Measurements from ENCODE around the gene REN.

REN gene

DNA sequence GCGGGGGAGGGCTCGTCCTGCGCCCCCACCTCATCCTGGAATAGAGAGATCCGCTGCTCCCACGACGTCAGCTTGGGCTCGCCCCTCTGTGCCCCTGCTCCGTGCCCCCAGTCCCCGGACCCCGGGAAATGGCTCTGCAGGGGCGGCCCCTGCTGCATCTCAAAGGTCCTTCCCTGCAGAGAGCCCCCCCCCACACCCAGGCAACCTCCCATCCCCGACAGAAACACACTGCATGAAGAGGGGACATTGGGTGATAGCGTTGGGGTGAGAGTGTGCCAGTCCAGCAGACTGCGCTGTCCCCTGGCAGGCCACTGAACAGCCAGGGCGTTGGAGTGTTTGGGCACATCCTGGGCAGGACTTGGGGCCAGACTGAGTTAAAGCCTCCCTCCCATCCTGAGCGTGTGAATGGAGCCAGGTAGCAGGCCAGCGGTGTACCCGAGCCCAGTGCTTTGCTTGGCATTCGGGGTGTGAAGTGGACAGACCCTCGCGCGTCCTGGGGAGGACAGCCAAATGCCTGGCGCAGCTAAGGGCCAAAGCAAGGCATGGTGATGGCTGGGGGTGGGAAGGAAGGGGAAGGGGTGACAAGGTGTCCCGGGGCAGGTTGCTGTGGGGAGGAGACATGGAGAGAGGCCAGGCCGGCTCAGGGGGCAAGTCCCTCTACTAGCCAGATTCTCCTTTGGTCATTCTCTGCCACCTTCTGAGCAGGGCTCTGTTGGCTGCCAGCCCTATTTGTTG, 13.7 kb downstream of the REN start:
- DNase-seq: no peak

DNA sequence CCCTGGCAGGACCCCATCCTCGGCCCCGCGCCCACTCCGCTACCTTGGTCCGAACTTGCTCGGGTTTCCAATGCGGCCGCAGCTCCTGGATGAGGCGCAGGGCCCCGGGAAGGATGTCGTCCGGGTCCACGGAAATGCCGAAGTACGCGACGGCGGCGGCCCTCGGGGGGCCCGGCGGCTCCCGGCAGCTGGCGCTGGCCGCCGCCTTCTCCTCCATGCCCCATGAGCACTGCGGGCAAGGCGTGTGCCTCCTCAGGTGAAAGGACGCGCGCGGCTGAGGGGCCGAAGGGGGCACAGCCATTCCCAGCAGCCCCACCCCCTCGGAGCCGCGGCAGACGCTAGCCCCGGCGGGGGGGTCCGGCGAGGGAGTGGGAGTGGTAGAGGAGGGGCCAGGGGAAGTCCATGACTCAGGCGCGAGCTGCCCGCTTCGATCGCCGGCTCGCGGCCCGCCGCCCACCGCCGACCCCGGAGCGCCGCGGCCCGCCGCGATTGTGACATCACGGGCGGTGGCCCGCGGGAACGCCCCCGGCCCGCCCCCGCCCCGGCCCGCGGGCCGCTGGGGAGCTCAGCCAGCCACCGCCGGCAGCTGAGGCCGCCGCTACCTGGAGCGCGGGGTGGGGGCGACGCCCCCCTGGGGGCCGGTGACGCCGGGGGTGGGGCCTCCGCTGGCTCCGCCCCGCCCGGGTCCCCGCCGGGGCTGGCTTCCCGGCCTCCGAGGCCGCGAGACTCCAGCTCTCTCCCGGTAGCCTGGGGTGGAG, 14.4 kb downstream of the REN start, which contains the start of gene ETNK2:
Gene ETNK2, minus strand, starts transcription at position 493 of the 758 bp plus-strand sequence. Its CDS starts 192 bp downstream, at position 301.
- DNase-seq: peak in 4 of 14 donors; percentile 15 to 69 (median 49)

DNA sequence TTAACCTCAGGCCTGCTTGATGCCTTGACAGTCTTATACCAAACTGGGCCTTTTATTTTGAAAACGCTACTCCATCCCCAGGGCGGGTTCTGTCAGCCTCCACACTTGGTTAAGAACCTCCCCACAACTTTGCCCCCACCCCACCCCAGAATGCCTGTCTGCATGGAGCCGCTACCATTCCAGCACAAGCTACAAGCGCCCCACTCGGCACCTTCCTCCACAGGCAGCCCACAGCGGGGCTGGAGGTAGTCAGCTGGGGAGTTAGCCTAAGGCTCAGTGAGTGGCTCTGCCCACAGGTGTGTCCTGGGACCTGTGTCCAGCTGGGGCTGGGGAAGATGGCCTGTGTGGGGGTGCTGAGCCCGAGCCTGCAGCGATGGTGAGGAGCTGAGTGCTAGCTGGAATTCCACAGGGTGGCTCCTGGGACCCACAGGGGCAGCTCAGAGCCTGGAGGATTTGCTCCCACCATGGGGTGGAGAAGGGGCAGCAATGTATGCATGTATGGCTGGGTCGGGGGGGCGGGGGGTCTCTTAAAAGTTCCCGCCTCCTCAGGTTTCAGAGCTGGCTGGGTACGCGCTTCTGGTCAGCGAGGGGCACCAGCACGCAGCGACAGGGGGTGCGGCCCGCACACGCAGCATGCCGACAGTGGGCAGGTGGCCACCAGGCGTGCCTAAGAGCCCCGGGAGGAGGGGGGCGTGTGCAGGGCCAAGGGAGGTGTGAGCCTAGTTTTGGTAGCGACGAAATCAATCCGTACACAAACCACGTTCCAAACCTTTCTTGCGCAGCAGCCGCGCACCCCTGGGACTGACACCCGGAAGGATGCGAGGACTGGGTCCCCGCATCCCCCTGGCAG, 15.2 kb downstream of the REN start:
- no peak for DNase-seq

DNA sequence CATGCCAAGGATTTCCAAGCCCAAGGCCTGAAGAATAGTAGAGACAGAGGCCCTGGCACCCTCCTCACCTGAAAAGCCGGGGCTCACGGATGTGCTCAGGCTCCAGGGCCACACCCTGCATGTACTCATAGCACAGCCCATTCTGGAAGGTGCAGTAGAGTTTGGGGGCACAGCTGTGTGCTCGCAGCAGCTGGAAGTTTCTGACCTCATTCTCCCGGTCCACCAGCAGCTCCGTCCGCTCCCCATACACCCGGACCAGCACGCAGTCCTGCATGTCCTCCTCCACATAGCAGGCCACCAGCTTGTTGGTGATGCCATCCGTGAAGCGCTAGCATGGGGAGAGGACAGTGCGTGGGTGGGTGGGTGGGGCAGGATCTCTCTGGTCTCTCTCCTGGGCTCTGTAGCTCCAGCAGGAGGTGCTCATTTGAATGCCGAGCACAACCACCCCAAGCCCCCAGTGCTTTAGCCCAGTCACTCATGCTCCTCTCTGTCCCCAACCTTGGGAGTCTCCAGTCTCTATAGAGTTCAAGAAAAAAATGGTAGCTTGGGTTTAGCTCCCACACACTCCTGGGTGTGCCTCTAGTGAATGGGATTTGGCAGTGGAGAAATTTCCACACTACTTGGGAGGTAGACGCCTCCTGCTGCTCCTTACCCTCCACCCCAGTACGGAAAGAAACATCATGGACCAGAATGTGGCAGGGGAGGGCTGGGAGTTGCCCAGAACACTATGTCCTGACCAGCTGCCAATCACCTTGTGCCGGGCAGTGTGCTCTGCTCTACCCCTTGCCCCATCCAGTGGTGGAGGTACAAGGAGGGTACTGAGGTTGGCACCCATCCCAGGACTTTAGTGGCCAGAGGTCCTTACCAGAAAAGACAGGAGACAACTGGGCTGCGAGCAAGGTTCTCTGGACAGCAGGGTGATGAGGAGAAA, 16.2 kb downstream of the REN start:
- no peak for DNase-seq

DNA sequence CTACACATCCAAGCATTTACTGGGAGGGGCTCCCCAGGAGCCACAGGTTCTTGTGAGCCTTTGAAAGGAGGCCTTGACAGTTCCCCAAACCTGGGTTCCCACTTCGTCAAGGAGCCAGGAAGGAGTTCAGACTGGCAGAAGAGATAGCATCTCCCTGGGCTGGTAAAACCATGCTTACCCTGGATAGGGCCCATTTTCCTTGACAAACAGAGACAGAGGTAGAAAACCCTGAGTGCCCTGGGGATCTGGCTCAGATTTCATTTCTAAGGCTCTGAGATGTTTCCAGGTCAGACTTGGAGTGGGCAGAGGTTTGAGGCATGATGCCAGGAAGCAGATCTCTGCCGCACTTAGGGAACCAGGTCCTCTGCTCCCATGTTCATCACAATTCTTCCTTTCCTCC, 17.0 kb downstream of the REN start:
- DNase-seq: no peak

DNA sequence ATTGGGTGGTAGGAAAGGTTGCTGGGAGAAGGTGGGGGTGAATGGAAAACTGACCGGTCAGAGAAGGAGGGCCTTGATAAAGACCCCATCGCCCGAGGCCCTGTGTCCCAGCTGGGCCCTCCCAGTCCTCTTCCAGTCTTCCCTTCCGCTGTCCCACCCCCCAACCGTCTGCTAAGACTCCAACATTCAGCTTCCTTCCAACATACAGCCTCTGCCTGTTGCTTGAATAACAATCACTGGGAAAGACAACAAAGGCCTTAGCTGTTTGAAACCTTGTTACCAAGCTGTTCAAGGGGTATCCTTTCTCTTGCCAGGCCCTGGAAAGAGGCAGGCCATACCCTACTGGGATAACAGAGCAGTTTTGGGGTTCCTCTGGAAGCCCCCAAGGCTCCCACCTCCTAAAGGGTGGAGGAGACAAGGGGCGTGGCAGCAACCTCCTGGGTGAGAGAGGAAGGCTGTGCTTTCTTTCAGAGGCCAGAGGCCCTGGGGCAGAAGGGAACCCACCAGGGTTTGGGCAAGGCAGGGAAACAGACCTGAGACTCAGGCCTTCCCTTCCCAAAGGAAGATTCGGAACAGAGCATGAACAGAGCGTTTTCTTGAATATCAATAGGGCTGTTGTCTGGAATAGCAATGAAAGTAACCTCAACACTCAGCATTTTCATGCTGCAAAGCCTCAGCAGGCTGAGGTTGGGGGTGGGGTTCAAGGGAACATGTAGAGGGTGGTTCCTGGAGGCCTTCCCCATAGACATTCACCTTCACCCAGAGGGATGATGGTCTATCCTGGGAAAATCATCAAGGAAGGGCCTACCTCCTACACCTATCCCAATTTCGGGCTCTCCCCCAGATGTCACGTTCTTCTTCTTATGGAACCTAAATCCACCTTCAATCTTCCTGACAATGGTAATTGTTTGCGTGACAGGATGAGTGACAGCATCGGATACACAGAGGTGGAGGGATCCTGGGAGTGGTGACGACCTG, 18.4 kb downstream of the REN start:
- no peak for DNase-seq

DNA sequence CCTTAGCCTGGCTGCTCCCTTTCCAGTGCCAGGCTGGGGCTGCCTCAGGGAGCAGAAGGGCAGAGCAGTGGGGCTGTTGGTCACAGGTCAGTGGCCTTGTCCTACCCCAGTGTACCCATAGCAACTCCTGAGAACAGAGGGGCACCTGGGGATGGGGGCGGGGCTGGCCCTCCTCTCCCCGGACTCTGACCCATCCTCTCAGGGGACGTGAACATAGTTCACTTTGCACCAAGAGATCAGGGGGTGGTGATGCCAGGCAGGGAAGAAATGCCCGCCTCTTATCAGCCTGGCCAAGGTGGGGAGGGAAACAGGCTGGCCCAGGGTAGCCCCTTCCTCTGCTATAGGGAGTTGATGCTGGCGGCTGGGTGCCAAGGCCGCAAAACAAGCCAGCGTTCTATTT, 19.2 kb downstream of the REN start:
- no peak for DNase-seq

DNA sequence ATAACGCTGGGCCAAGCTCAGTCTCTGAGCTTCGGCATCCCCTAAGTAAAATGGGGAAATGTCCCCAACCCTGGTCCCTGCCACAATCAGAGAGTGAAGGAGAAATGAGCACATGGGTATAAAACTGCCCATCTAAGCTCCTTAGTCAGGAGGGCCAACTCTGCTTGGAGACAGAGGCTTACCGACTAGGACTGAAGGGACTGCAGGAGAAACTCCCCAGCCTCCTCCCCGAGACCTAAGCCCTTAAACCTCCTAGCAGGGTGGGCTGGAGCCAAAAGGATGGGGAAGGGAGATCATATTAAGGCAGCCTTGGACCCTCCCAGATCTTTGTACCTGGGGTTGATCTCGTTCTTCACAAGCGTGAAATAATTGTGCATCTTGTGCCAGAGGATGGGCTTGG, 19.8 kb downstream of the REN start:
- DNase-seq: no peak

DNA sequence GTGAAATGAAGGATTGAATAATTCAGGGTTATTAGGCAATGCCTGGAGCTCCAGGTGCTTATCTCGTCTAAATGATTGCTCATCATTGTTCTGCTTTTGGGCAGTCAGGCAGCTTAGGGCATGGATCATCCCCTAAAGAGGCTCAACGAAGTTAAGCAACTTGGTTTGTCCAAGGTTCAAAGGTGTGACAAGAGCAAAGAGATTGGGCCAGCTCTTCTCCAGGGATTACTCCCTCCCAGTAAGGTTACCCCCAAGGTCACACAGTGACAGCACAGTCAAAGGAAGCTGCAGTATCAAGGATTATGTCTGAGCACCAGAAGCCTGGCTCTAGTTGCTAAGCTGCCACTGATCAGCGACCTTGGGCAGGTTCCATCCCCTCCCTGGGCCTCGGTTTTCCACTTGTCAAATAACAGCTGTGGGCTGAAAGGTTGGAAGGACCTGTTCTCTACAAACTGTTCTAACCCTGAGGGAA, 21.1 kb downstream of the REN start:
- DNase-seq: no peak

DNA sequence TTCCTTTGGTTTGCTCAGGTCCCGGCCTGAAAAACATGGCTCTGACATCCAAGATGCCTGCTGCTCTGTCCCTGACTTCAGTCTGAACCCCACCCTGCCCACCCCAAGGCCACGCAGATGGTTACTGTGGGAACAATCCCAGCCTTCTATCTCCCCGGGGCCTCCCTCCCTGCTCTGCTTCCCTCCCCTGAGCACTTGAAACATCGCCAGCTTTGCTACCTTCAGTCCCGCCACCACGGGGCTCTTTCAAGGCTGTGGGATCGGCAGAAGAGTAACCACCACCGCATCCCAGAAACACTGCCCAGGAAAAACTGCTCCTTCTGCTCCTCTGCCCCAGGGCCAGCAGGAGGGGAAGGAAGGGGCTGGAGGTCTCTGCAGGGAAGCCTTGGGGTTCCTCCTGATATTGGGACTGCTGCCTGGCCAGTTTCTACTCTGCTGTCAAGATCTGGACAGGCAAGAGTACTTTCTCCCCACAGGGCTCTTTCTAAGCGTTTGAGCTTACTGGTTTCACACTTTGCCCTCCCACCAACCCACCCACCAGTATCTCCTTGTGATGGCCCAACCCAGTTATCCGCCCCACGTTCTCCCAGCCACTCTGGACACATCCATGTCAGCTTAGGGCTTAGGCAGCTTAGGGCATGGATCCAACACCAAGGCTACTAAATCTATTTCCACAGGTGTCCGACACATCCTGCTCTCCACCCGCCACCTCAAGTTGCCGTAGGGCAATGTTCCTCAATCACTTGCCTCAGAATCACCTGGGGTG, 22.7 kb downstream of the REN start:
- no peak for DNase-seq

DNA sequence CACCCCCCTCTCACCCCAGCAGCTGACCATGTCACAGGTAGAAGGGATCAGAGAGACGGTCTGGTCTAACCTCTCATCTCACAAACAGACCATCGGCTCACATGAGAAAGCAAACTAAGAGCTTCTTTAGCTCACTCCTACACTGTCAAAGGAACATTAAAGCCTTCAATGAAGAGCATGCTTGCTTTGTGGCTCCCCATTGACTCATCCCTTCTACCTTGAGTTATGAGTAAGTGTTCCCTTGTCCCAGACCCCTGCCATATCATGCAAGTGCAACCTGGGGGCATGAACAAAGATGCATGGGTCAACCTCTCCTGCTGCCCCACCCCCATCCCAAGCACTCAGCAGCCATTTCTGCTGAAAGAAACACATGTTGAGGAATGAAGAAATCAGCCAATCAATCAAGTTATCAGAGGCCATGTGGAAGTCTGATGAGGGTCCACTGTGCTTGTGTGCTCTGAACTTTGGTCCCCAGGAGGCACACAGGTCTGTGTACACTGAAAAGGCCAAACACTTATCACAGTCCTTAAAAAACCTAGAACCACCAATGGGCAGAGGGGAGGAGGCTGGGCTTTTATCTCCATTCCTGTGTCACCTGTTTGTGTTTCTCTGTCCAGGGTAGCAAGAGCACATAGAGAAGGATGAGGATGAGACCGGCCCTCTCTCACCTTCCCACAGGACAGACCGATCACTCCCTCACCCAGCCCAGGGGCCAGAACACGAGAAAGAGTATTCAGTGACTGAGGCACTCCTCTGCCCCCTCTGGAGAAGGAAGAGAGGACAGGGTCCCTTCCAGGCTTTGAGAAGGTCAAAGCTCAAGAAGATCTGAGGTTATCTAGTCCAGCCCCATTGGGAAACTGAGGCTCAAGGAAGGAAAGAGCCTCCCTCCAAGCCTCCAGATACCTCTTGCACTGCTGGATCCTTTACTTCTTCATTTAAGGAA, 23.8 kb downstream of the REN start:
- no peak for DNase-seq

DNA sequence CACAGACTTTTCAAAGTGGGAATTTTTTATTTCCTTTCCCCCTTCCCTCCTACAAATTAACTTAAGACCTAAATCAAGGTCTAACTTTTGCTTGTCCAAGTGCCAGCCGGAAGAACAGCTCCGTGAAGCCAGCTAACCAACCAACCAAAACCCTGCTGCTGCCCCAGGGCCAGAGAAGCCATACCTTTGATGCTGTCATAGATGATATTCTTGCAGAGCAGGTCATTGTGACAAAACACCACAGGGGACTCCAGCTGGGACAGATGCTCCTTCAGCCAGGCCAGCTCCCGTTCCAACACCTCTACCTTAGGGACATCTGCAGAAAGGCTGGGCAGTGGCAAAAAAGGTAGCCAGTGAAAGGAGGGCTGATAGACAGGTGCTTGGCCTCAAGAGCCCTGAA, 25.0 kb downstream of the REN start:
- DNase-seq: no peak

DNA sequence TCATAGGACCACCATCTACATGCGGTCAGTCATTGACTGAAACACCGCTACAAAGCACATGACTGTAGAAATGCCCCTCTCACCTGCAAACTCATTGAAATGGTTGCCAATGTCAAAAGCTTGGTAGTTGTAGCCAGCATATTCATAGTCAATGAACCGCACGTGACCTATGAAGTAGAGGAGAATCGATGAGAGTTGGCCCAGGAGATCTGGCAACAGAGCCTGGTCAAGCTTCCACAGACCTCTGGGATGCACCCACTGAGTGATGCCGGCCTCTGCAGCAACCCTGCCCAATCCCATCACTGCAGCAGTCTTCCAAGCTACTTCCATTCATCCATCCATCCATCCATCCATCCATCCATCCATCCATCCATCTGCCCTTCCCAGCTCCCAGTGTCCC, 26.2 kb downstream of the REN start:
- no peak for DNase-seq

DNA sequence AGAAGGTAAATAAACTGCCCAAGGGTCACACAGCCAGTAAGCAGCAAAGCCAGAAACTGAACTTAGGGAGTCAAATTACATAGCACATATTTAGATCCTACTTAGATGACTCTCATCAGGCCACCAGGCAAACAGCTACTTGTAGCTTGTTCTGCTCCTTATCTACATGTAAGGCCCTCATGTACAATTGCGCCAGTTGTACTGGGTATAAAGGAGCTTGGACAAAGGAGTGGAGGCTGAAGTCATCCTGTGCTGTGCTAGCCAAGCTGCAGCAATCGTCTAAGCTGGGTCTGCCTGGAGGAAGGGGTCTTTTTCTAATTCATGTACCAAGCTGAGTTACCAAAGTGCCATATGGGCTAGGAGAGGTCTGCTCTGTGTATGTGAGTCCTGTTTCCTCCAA, 27.0 kb downstream of the REN start:
- DNase-seq: no peak

DNA sequence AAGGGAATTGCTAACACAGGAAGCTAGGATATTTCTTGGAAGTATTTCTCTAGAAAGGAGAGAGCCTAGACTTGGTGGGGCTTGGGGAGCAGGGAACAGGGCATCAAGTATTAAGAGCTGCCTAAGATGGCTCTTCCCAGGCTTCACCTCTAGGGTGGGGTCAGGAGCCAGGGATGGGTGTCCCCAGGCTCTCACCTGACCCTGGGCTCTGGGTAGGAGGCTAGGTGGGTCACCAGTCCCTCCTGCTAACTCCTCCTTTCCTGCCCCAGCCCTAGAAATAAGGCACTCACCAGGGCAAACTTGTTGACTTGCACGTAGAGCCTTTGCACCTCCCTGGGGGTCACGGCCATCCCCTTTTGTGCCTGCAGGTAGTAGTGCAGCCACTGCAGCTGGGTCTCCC, 29.3 kb downstream of the REN start:
- DNase-seq: no peak

DNA sequence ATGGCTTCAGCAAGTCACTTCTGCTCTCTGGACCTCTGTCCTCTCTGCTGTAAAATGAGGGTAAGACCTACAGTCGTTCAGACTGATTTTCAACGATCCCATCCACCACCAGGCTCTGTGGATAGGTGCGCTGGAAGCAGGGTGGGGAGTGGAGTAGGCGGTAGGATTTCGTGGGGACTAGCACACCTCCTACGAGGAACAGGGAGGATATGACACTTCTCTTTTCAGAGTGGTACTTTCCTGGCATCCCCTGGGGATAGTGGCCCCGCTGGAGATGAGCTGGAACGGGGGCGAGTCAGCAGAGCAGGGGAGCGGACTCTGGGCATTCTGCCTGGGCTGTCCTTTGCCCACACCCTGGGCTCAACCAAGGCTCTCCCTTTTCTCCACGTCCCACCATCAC, 32.0 kb downstream of the REN start:
- no peak for DNase-seq

DNA sequence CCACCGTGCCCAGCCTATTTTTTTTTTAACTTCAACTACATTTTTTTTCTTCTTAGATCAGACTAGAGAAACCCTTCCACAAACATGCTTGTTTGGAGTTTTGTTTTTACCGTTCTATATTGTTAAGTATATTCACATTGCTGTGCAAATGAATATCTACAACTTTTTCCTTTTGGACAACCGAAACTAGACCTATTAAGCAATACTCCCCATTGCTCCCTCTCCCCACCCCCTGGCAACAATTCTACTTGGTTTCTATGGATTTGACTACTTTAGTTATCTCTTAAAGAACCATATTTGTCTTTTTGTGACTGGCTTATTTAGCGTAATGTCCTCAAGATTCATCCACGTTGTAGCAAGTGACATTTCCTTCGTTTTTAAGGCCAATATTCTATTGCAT, 33.4 kb downstream of the REN start:
- no peak for DNase-seq

DNA sequence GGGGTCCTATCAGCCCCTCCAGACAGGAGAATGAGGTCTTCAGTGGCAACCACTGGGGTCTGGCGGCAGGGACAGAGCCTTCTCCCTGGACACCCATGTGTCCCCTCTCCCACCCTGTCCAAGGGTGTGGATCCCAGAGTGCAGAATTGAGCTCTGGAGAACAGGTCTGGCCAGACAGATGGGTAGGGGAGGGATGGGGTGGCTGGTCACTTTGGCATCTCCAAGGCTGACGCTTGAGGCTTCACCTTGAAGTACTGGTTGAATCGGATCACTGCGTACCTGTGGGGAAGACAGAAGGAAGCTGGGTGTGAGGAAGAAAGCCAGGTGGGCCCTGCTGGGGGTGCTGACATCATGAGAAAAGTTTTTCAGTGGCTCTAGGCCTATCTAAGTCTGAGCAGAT, 34.2 kb downstream of the REN start:
- no peak for DNase-seq
